IMR-90 (cell line): ENCODE results near the gene MTA3. TPM values are rescaled to one million over a fixed set of nuclear protein-coding genes. Genes with fewer than 3 reads are reported as not detected.
"Not testable (repeated sequence)": the region's sequence is repeated elsewhere in the genome, so short reads cannot be mapped to it uniquely, and the experiment has no call there.

Experiments
- ATAC-seq: fragments of 200-7000 bp; cut with Tn5 transposase; 2 replicates; pipeline ENCODE4 v1.9.1; 2020; ENCODE audit warnings: low read depth, mild to moderate bottlenecking, moderate library complexity
- BruUV-seq: library from RNA; stranded (reverse); fragments of 400-500 nt; replicated peaks from 2 replicates; lab custom pipeline; 2021; lab: Mats Ljungman, UMichigan
- CTCF ChIA-PET: fragments of 300-600 bp; formaldehyde crosslinking; extraction: SDS; loops from one replicate; lab custom pipeline; 2021; ENCODE audit warnings: antibody characterized with exemption; lab: Yijun Ruan, JAX
- POLR2A ChIA-PET: fragments of 300-600 bp; sonication (Branson Sonifier 250); formaldehyde crosslinking; loops from one replicate; lab custom pipeline; 2022; ENCODE audit warnings: antibody characterized with exemption; ENCODE audit not compliant: unreplicated experiment; lab: Charles Lee
- DNase-seq: peaks from one replicate; pipeline ENCODE4 v3.0.0; 2013
- H2AFZ ChIP-seq: replicated peaks from 2 replicates; pipeline ENCODE3; 2013; ENCODE audit warnings: low read length, mild to moderate bottlenecking; ENCODE audit not compliant: poor library complexity
- H2AK5ac ChIP-seq: 2 replicates; pipeline ENCODE4 v1.6.1; 2013; ENCODE audit warnings: low read depth, low read length, inconsistent platforms
- H2AK9ac ChIP-seq: replicated peaks from 2 replicates; pipeline ENCODE3; 2013; ENCODE audit warnings: mild to moderate bottlenecking, low read depth, low read length, moderate library complexity; ENCODE audit not compliant: poor library complexity
- H2BK120ac ChIP-seq: 2 replicates; pipeline ENCODE4 v1.6.1; 2013; ENCODE audit warnings: low read depth, low read length, inconsistent platforms
- H2BK15ac ChIP-seq: 3 replicates; pipeline ENCODE4 v1.6.1; 2013; ENCODE audit warnings: low read depth, low read length, inconsistent platforms
- H2BK20ac ChIP-seq: 2 replicates; pipeline ENCODE4 v1.6.1; 2013; ENCODE audit warnings: low read depth, mild to moderate bottlenecking, inconsistent platforms, low read length, moderate library complexity
- H2BK5ac ChIP-seq: 2 replicates; pipeline ENCODE4 v1.6.1; 2013; ENCODE audit warnings: mild to moderate bottlenecking, low read depth, low read length, inconsistent platforms; ENCODE audit not compliant: poor library complexity, severe bottlenecking
- H3K14ac ChIP-seq: replicated peaks from 2 replicates; pipeline ENCODE4 v1.6.1; 2013; ENCODE audit warnings: low read depth, low read length, inconsistent platforms
- H3K18ac ChIP-seq: 2 replicates; pipeline ENCODE4 v1.6.1; 2013; ENCODE audit warnings: low read depth, low read length, control low read depth
- H3K23ac ChIP-seq: 2 replicates; pipeline ENCODE4 v1.6.1; 2013; ENCODE audit warnings: low read depth, low read length, inconsistent platforms
- H3K27ac ChIP-seq: 2 replicates; pipeline ENCODE4 v1.5.1; 2013; ENCODE audit warnings: mild to moderate bottlenecking, control low read depth, low read length; ENCODE audit not compliant: insufficient read depth
- H3K27me3 ChIP-seq: 2 replicates; pipeline ENCODE4 v1.6.1; 2013; ENCODE audit warnings: low read length; ENCODE audit not compliant: control insufficient read depth, insufficient read depth
- H3K36me3 ChIP-seq: 2 replicates; pipeline ENCODE4 v1.6.1; 2013; ENCODE audit warnings: low read length, mixed read lengths; ENCODE audit not compliant: control insufficient read depth, insufficient read depth
- H3K4ac ChIP-seq: 2 replicates; pipeline ENCODE4 v1.6.1; 2013; ENCODE audit warnings: low read depth, low read length, inconsistent platforms
- H3K4me1 ChIP-seq: 2 replicates; pipeline ENCODE4 v1.6.1; 2013; ENCODE audit warnings: low read length, mixed read lengths; ENCODE audit not compliant: control insufficient read depth, insufficient read depth
- H3K4me2 ChIP-seq: 2 replicates; pipeline ENCODE4 v1.6.1; 2013; ENCODE audit warnings: low read depth, mild to moderate bottlenecking, control low read depth, low read length, moderate library complexity
- H3K4me3 ChIP-seq: 2 replicates; pipeline ENCODE4 v1.5.1; 2013; ENCODE audit warnings: low read depth, mild to moderate bottlenecking, control low read depth, low read length, moderate library complexity; ENCODE audit not compliant: insufficient read depth
- H3K56ac ChIP-seq: 2 replicates; pipeline ENCODE4 v1.6.1; 2013; ENCODE audit warnings: low read length, inconsistent platforms; ENCODE audit not compliant: insufficient read depth; ENCODE audit errors: extremely low read depth
- H3K79me1 ChIP-seq, 2 experiments: 2 replicates each; pipeline ENCODE4 v1.6.1; 2013; ENCODE audit warnings: low read length in 2 of 2, inconsistent platforms in 1 of 2, low read depth in 1 of 2
- H3K9ac ChIP-seq: 2 replicates; pipeline ENCODE4 v1.6.1; 2013; ENCODE audit warnings: low read depth, low read length, control low read depth
- H3K9me1 ChIP-seq: 2 replicates; pipeline ENCODE4 v1.6.1; 2013; ENCODE audit warnings: low read length, inconsistent platforms; ENCODE audit not compliant: insufficient read depth
- H3K9me3 ChIP-seq: 2 replicates; pipeline ENCODE4 v1.6.1; 2013; ENCODE audit warnings: low read length; ENCODE audit not compliant: control insufficient read depth, insufficient read depth
- H4K20me1 ChIP-seq: 2 replicates; pipeline ENCODE4 v1.6.1; 2013; ENCODE audit warnings: low read length, inconsistent platforms; ENCODE audit not compliant: insufficient read depth
- H4K5ac ChIP-seq: 2 replicates; pipeline ENCODE4 v1.6.1; 2013; ENCODE audit warnings: mild to moderate bottlenecking, low read depth, low read length, control low read depth
- H4K8ac ChIP-seq, 2 experiments: 2 replicates each; pipeline ENCODE4 v1.6.1; 2013; ENCODE audit warnings: low read depth in 2 of 2, low read length in 2 of 2, control low read depth in 1 of 2, inconsistent platforms in 1 of 2
- H4K91ac ChIP-seq: 2 replicates; pipeline ENCODE4 v1.6.1; 2013; ENCODE audit warnings: low read depth, low read length, inconsistent platforms; ENCODE audit not compliant: insufficient read depth
- WGBS, 2 experiments: methylation state at CpG; one replicate each; pipeline versions ENCODE4 v1.1.5 to v1.1.7; 2013; ENCODE audit warnings: missing lambda C conversion rate in 2 of 2; ENCODE audit not compliant: insufficient read length in 1 of 2; ENCODE audit errors: extremely low coverage in 2 of 2; 5-methylcytosine and 5-hydroxymethylcytosine counted together
- dilution Hi-C: fragments of 300-500 bp; cut with HindIII; formaldehyde crosslinking; loops from one replicate; pipeline ENCODE4 v1.14.3; 2018; ENCODE audit warnings: low sequenced_read_pairs; ENCODE audit not compliant: unreplicated experiment
- in situ Hi-C: fragments of 300-500 bp; cut with MboI; formaldehyde crosslinking; loops from 3 replicates; pipeline ENCODE4 v1.14.3; 2019; ENCODE audit warnings: low sequenced_read_pairs, inconsistent platforms, mixed read lengths
- intact Hi-C: fragments of 100-400 bp; cut with micrococcal nuclease; formaldehyde crosslinking; loops from 2 replicates; pipeline ENCODE4 v1.10.0; 2022
- polyA plus RNA-seq, 3 experiments: library from polyadenylated mRNA; depleted of rRNA; stranded (reverse); fragments of >200 nt; gene quantifications; 2 replicates each; pipeline ENCODE4 v1.2.3, GENCODE V29; 2012; ENCODE audit warnings: low replicate concordance in 1 of 3
- total RNA-seq: library from RNA; depleted of rRNA; stranded (reverse); fragments of >200 nt; gene quantifications from 2 replicates; pipeline ENCODE4 v1.2.3, GENCODE V29; 2012

MTA3 gene
- total and polyA plus RNA-seq, 2 of the 4 experiments (the other 2 are of a cell fraction) = 31.9 to 34.3 TPM

GRCh38 chr2:42642371-42642770, 73.9 kb downstream of the MTA3 start:
- H3K4me2 ChIP-seq, H3K27ac ChIP-seq, H2AFZ ChIP-seq, H2BK120ac ChIP-seq, H3K18ac ChIP-seq, ATAC-seq, H3K9me3 ChIP-seq, H3K27me3 ChIP-seq, H2AK9ac ChIP-seq, H4K8ac ChIP-seq, H3K9ac ChIP-seq, H3K9me1 ChIP-seq, H3K79me1 ChIP-seq, BruUV-seq, H3K4ac ChIP-seq, intact Hi-C loops, H2BK15ac ChIP-seq, H2BK5ac ChIP-seq, H2AK5ac ChIP-seq, POLR2A ChIA-PET, in situ Hi-C loops, DNase-seq, H2BK20ac ChIP-seq, H3K56ac ChIP-seq, H3K14ac ChIP-seq, H3K23ac ChIP-seq, H4K91ac ChIP-seq, H3K4me1 ChIP-seq, H4K20me1 ChIP-seq, H4K5ac ChIP-seq, H3K4me3 ChIP-seq, dilution Hi-C loops: not testable (repeated sequence)
- CTCF ChIA-PET = interaction anchor here (0.7 kb wide), 1 partner anchor 623 kb away, joined by 6 read pairs; no protein-coding TSS in a partner anchor
- H3K36me3 ChIP-seq = peaks cover 13% of the 10 kb centered on the region
- no CpG with 5 or more reads among the region's 2 CpGs for WGBS, 2 experiments
